HG03378 (cell line): ENCODE results near the gene EGLN1.
A peak's percentile ranks its signal among the peaks of the same experiment; 100 is the strongest.

ENCODE experiments used
- ATAC-seq: cut with Tn5 transposase; IDR thresholded peaks from one replicate; pipeline ENCODE4 v1.9.1; 2021; ENCODE audit warnings: mild to moderate bottlenecking, moderate library complexity; ENCODE audit not compliant: unreplicated experiment

EGLN1 gene

DNA sequence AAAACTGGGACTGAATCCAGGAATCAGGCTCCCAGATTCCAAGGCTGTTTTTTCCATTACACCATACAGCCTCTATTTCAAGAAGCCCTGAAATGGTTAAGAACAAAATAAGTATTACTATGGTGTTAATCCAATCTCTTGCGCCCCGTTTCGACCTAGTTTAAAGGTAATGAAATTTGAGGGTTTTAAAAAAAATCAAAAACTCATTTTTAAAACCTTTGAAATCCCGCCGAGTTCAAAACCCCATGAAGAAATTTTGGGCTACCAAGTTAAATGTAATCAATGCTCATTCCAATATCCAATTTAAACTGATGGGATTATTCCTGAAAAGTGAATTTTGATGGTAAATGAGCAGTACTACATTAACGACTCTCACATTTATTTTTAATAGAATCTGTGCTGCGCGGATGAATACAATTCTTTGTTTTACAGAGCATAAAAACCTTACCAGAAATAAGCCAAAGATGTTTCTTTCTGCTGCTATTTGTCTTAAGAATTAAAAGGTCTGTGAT is 767 bp upstream of the EGLN1 start:
- ATAC-seq = peak; percentile 2

DNA sequence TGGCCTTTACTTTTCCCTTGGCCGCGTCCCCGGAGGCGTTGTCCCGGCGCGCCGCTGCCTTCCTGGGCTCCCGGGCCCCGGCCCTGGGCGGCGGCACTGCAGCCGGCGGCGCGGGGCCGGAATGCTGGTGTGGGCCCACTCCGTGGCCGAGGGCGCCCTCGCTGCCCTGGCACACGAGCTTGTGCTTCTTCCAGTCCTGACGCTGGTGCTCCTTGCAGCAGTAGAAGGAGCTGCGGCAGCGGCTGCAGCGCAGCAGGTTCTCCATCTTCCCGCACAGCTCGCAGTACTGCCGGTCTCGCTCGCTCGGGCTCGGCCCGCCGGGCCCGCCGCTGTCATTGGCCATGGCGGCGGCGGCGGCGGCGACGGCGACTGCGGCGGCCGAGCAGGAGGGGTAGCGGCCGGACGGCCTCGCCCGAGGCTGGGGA is 529 bp downstream of the EGLN1 start:
- peak; percentile 23 for ATAC-seq

- peak; percentile 25 for ATAC-seq
These were observed 1.0 kb downstream of the EGLN1 start for GRCh38 chr1:231420959-231421545.

GRCh38 chr1:231420299-231420958 is 1.7 kb downstream of the EGLN1 start:
- ATAC-seq = no peak

DNA sequence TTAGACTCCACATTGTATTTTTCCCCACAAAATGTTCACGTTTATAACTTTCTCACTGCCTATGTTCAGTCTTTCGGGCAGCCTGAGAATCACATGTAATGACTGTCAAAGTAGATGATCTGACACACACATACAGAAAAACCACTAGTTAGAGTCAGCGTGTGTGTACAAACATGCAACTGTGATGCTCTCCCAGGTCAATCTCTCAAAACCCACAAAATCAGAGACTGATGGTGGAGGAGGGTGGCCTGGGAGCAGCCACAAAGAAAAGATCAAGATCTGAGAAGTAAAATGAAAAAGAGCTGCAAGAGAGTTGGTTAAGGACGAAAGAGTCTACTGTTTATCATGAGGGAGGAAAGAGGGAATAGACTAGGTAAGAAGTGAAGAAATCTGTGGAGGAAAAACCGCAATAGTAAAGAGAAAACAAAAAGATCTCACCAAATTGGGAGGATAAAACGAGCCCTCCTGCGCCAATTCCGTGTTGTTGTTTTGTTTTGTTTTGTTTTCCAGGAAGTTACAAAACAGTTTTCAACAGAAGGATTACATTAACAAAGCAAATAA is 2.3 kb downstream of the EGLN1 start:
- no peak for ATAC-seq

- ATAC-seq = no peak
These were observed 2.9 kb downstream of the EGLN1 start for GRCh38 chr1:231419147-231419546.

DNA sequence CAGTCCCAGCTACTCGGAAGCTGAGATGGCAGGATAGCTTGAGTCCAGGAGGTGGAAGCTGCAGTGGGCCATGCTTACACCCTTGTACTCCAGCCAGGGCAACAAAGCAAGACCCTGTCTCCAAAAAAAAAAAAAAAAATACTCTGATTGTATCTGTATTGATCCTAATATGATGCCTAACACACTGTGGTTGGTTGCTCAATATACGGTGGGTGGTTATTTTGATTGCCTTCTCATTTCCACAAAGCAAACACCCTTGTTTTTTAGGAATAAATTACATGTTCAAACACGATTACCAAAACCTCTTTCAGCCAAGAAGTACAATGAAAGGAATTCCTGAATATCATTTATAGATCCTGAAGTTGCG is 3.4 kb downstream of the EGLN1 start:
- no peak for ATAC-seq

- ATAC-seq = no peak
These were observed 3.9 kb downstream of the EGLN1 start for GRCh38 chr1:231418101-231418740.

- no peak for ATAC-seq
These were observed 4.6 kb downstream of the EGLN1 start for GRCh38 chr1:231417513-231417912.

GRCh38 chr1:231416901-231417300 is 5.2 kb downstream of the EGLN1 start:
- no peak for ATAC-seq

GRCh38 chr1:231415018-231415583 is 7.0 kb downstream of the EGLN1 start:
- no peak for ATAC-seq

DNA sequence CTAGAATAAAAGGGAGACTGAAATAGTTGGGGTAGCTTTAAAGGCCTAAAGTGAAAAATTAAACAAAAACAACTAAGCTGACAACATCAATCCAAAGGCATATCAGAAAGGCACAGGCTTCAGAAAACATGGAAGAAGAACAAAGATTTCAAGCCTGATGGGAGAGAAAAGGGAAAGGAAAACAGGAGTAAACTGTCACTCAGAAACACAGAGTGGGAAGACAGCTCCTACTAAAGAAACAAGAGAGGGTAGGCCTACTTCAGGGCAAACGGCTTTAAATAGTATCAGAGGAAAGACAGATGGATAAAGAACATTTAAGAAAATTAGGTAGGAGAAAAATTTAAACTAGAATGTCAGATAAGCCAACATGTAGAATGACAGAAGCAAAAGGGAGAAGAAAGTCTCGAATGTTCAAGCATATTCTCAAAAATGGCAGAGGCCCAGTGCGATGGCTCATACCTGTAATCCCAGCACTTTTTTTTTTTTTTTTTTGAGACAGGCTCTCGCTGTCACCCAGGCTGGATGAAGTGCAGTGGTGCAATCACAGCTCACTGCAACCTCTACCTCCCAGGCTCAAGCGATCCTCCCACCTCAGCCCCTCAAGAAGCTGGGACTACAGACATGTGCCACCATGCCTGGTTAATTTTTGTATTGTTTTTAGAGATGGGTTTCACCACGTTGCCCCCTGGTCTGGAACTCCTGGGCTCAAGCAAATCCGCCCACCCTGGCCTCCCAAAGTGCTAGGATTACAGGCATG is 7.6 kb downstream of the EGLN1 start:
- no peak for ATAC-seq

GRCh38 chr1:231413749-231414082 is 8.4 kb downstream of the EGLN1 start:
- no peak for ATAC-seq

DNA sequence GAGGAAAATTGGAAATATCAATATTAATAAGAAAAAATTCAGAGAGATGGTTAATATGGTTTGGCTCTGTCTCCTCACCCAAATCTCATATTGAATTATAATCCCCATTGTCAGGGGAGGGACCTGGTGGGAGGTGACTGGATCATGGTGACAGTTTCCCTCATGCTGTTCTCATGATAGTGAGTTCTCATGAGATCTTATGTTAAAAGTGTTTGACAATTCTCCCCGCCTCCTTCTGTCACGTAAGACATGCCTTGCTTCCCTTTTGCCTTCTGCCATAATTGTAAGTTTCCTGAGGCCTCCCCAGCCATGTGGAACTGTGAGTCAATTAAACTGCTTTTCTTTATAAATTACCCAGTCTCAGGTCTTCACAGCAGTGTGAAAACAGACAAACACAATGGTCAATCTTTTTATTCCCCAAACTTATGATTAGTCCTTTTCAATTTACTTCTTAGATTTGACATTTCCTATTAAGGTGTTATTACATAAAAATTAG is 11.0 kb downstream of the EGLN1 start:
- no peak for ATAC-seq

- no peak for ATAC-seq
These were observed 12.0 kb downstream of the EGLN1 start for GRCh38 chr1:231410036-231410612.

- no peak for ATAC-seq
These were observed 13.5 kb downstream of the EGLN1 start for GRCh38 chr1:231408528-231409094.

DNA sequence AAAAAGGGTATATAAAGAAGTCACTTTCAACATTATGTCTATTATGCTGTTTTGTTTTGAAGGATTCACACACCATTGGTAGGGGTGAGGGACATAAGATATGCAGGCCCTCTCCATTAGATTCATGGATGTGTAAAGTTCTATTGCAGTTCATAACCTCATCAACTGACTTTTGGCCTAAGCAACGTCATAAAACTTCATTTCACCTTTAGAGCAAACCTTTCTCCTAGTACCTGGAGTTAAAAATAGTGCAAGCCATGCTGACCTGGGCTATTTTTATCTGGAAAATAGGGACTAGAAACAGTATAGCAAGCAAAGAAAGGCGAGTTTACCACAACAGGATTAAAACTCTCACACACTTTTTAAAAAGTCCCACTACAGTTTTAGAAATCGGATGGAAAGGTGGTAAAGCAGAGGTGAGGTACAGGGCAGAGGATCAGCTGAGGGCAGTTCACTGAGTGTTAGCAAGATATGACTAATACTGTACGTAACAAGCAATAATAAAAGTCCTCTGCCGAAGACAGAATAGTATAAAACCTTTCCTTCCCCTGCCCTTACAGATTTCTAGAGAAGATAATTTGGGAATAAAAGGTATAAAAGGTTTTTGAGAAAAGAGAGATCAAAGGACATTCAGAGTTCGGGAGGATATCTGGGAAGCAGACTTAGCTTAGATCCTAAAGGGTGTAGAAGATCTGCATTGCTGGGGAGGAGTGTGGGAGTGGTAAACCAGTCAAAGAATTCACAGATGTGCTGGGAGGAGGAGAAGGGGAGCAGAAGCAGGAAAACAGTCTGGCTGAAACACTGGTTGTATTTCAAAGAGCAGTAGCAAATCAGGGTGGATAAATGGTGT is 14.3 kb downstream of the EGLN1 start:
- ATAC-seq = peak; percentile 67

GRCh38 chr1:231407049-231407448 is 15.0 kb downstream of the EGLN1 start:
- ATAC-seq = no peak

- ATAC-seq = no peak
These were observed 17.8 kb downstream of the EGLN1 start for GRCh38 chr1:231404318-231404717.
